Measurements from ENCODE around the gene PSEN2.
"Not testable (repeated sequence)": the region's sequence is repeated elsewhere in the genome, so short reads cannot be mapped to it uniquely, and the experiment has no call there.

The PSEN2 gene

GRCh38 chr1:226870401-226871279, at the start of gene PSEN2:
PSEN2 (plus strand) TSS chr1:226870616; CDS start chr1:226881908, 11,292 bp downstream.
- peak; percentile 85 for DNase-seq

GRCh38 chr1:226820941-226821718, 49.3 kb upstream of the PSEN2 start:
- peak; percentile 33 for DNase-seq

DNA sequence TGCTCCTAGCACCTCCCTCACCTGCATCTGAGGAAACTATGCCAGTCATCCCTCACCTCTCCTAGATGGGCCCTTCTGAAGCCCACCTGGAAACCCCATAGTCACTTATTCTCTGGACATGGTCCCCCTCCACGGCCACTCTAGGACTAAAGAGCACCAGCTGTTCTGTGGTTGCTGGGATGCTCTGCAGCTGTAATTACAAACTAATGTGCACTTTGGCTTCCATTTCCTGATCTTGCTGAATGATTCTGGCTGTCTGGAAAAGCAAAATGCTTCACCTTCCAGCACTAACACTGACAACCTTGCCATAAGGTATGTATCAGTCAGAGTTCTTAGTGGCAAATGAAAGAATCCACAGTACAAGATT, 48.7 kb upstream of the PSEN2 start:
- DNase-seq: peak; percentile 17

DNA sequence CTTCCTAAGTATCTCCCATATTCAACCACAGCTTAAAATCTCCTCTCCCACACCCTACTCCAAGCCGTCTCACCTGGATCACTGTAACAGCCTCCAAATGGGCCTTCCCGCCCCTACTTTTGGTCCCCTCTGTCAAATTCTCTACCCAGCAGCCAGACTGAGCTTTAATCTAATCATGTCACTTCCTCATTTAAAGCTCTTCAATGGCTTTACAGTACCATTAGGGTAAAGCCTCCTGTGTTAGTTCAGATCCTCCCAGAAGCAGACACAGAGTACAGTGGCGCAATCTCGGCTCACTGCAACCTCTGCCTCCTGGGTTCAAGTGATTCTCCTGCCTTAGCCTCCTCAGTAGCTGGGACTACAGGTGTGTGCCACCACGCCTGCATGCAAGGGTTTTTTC, 46.8 kb upstream of the PSEN2 start:
- peak; percentile 13 for DNase-seq

DNA sequence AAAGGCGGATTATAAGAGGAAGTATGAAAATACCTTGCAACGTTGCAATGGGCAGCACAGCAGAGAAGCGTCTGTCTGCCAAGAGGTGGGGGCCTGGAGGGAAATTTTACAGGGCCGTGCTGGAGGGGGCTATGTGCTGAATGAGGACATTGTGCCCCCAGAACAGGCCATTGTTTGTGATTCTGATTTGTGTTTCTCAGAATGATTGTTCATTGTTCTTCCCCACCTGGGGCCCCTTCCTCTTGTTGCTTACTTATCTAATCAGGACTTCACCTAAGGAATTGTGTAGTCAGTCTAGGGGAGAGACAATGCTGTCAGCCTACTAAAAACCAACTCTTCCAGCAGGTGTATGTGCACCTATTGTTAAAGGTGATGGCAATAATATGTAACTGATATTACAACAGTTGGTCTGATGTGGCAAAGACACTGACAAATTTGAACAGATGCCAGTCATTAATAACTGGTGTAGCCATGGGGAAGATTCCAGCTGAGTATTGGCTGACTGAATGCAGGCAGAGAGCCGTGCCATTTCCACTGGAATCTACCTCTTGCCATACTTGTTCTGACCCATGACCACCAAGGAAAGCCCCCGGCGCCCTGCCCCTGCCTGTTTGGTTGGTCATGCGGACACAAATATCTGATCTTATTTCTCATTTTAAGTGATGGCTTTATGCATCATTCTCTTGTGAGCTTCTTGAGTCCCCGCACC, 45.2 kb upstream of the PSEN2 start:
- DNase-seq: no peak

GRCh38 chr1:226825746-226826100, 44.7 kb upstream of the PSEN2 start:
- no peak for DNase-seq

- no peak for DNase-seq
Measured at GRCh38 chr1:226826479-226827261, 43.7 kb upstream of the PSEN2 start.

- DNase-seq: no peak
Measured at GRCh38 chr1:226827458-226827857, 43.0 kb upstream of the PSEN2 start.

DNA sequence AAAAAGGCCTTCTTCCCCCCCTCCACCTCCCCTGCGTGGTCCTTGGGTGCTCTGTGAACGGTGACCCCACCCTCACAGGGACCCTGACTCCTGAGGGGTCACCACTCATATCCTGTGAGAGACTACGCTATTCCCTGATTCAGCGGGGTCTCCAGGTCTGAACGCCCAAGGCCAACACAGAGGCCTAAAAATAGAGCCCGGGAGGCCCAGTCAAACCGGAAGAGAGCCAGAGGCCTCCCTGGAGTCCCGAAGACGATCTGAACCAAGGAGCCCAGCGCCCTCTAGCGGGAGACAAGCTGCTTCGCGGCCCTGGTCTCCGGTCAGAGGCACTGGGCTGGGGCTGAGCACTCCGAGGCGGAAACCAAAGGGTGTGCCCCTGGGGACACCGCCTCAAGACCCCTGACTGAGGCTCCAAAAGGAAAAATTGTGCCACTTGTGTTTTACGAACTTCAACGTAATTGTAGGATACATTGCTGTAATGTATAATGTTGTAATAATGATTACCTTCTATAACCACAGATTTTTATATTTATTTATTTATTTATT, 42.4 kb upstream of the PSEN2 start:
- peak; percentile 98 for DNase-seq

DNA sequence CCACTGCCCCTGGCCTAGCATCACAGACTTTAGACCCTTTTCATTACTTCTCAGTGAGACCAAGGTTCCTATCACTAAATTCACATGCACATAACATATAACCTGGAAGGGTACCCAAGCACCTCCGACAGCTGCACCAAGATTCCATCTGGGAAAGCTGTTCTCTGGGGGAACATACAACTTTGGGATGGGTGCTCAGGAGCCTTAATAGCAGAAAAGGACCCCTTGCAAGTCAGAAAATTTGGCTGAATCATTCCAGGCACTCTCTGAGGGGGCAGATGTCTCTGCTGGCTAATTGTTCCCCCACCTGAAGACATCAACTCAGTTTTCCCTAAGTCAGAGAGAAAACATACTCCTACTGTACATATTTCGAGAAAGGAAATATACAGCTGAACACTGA, 41.3 kb upstream of the PSEN2 start:
- no peak for DNase-seq

GRCh38 chr1:226831953-226832352, 38.5 kb upstream of the PSEN2 start:
- DNase-seq: no peak

DNA sequence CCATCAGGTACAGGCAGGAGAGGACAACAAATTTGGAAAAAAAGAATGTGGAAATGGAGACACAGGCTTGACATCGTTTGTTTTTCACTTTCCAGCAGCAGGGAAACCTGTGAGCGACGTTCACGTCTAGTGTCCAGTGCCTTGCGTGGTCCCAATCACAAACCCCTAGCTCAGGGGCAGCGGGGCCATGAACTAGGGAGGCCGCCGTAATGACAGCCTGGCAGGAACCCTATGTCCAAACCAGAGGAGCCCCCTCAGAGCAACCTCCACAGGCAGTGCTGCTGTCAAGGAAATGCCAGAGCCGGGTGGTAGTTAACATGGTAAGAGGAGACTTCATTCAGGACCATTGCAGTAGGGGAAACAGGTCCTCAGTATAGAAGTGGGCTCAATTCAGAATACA, 37.8 kb upstream of the PSEN2 start:
- DNase-seq: no peak

GRCh38 chr1:226834179-226834578, 36.2 kb upstream of the PSEN2 start:
- not testable (repeated sequence) for DNase-seq

GRCh38 chr1:226835396-226835795, 35.0 kb upstream of the PSEN2 start:
- DNase-seq: not testable (repeated sequence)

DNA sequence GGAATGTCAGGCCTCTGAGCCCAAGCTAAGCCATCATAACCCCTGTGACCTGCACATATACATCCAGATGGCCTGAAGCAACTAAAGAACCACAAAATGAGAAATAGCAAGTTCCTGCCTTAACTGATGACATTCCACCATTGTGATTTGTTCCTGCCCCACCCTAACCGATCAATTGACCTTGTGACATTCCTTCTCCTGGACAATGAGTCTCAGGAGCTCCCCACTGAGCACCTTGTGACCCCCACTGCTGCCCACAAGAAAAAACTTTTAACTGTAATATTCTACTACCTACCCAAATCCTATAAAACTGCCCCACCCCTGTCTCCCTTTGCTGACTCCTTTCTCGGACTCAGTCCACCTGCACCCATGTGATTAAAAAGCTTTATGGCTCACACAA, 32.5 kb upstream of the PSEN2 start:
- DNase-seq: not testable (repeated sequence)

GRCh38 chr1:226838456-226838855, 32.0 kb upstream of the PSEN2 start:
- DNase-seq: no peak

DNA sequence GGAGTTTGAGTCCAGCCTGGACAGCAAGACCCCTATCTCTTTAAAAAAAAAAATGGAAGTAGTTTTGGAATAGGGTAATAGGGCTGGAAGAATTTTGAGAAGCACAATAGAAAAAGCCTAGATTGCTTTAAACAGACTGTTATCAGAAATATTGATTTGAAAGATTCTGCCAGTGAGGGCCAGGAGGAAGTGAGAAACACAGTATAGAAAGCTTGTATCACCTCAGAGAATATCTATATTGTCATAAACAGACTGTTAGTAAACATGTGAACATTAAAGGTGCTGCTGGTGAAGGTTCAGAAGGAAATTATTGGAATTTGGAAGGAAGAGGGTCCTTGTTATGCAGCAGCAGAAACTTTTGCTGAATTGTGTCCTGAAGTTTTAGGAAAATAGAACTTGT, 24.8 kb upstream of the PSEN2 start:
- DNase-seq: no peak

DNA sequence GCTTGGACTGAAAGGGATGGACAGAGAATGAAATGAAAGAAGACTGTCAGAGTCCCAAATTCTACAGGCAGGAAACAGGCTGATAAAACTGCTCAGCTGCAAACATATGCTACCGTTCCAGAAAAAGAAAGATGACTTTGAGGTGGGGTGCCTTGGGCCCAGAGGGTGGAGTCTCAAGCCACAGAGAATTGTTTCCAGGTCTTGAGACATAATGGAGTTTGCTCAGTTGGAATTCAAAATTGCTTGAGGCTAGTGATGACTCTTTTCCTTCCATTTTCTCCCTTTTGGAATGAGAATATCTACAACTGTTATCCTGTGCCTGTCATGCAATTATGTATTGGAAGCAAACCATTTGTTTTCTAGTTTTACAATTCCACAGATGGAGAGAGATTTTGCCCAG, 23.6 kb upstream of the PSEN2 start:
- DNase-seq: no peak

DNA sequence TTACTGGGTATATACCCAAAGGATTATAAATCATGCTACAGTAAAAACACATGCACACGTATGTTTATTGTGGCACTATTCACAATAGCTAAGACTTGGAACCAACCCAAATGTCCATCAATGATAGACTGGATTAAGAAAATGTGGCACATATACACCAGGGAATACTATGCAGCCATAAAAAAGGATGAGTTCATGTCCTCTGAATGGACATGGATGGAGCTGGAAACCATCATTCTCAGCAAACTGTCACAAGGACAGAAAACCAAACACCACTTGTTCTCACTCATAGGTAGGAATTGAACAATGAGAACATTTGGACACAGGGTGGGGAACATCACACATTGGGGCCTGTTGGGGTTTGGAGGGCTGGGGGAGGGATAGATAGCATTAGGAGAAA, 15.9 kb upstream of the PSEN2 start:
- DNase-seq: not testable (repeated sequence)

- DNase-seq: no peak
Measured at GRCh38 chr1:226862890-226863289, 7.5 kb upstream of the PSEN2 start.

DNA sequence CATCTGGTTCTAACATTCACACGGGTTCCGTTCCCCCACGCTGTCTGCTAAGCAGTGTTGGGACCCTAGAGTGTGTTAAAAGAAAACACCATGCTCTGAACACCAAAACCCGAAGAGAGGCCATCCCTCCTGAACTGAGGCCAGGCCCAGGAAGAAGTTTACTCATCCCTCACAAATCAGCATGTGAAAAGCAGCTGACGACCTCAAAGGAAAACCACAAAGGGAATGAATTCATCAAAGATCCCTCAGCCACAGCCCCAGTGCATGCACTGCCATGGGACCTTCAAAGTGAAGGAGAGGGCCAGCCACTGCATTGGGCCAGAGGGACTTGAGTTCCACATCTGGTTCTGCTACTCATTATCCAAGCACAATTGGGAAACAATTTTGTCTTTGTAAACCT, 7.0 kb upstream of the PSEN2 start:
- DNase-seq: no peak

DNA sequence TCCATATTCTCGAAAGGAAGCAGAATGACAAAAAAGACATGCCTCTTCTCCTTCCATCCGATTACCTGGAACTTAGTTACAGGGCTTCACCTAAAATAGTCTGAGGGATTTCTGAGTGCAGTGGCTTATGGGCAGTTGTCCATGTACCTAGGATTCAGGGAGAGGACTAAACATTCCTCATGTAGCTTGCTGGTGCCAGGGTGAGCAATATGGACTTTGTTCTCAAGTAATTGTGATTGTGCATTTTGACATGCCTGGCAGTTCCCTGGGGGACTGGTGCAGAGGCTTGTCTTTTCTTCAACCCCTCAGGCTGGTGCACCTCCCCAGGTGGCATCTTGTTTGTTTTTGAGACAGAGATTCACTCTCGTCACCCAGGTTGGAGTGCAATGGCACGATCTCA, 6.1 kb upstream of the PSEN2 start:
- no peak for DNase-seq

All from activated effector memory CD4-positive, alpha-beta T cell treated with anti-CD3 and anti-CD28 coated beads, Interleukin-2, amount 50 U/mL, for 16 hours (primary cell).